ENCODE results near the gene DMRTA2.

The DMRTA2 gene

GRCh38 chr1:50458507-50458906 lies 35.3 kb upstream of the DMRTA2 start:
- Histone ChIP-seq H2AFZ (ENCODE audit: low read length) (no peak overlapping the region), H3K27ac (ENCODE audit: low read depth, low read length, poor library complexity, severe bottlenecking) (no peak overlapping the region), H3K27me3 (ENCODE audit: insufficient read depth, low read length) (no peaks in the 10 kb centered on the region), H3K36me3 (ENCODE audit: insufficient read depth, low read length) (peaks cover 6% of the 10 kb centered on the region; the same call in 1 of the 2 replicates), H3K9me2 (ENCODE audit: low read depth, low read length) (no peaks in the 10 kb centered on the region), H3K79me2 (ENCODE audit: insufficient read depth, low read length) (no peaks in the 10 kb centered on the region), H3K4me2 (ENCODE audit: low read length) (no peak overlapping the region), H4K20me1 (ENCODE audit: insufficient read depth, low read length) (no peaks in the 10 kb centered on the region), H3K9ac (ENCODE audit: low read length) (no peak overlapping the region), H3F3A (ENCODE audit: insufficient read depth, low read length) (no peaks in the 10 kb centered on the region), H3K9me3 (ENCODE audit: low read length) (no peaks in the 10 kb centered on the region), H3K4me3 (ENCODE audit: low read depth, low read length, poor library complexity, severe bottlenecking) (no peak overlapping the region), H3K4me1 (ENCODE audit: insufficient read depth, low read length, severe bottlenecking) (no peaks in the 10 kb centered on the region)
- TF ChIP-seq EZH2 (IDR thresholded peaks at IDR 0.05; ENCODE audit: borderline replicate concordance, low read length) (no peak), CTCF (IDR thresholded peaks at IDR 0.05; ENCODE audit: low read length) (no peak)

GRCh38 chr1:50454911-50455310 lies 31.7 kb upstream of the DMRTA2 start:
- Histone ChIP-seq H3K9ac (ENCODE audit: low read length) (no peak overlapping the region), H3K9me2 (ENCODE audit: low read depth, low read length) (no peaks in the 10 kb centered on the region), H3K27ac (ENCODE audit: low read depth, low read length, poor library complexity, severe bottlenecking) (no peak overlapping the region), H3K4me3 (ENCODE audit: low read depth, low read length, poor library complexity, severe bottlenecking) (no peak overlapping the region), H2AFZ (ENCODE audit: low read length) (no peak overlapping the region), H3K79me2 (ENCODE audit: insufficient read depth, low read length) (no peaks in the 10 kb centered on the region), H4K20me1 (ENCODE audit: insufficient read depth, low read length) (no peaks in the 10 kb centered on the region), H3K4me2 (ENCODE audit: low read length) (no peak overlapping the region), H3F3A (ENCODE audit: insufficient read depth, low read length) (no peaks in the 10 kb centered on the region), H3K36me3 (ENCODE audit: insufficient read depth, low read length) (no peaks in the 10 kb centered on the region), H3K9me3 (ENCODE audit: low read length) (no peaks in the 10 kb centered on the region), H3K4me1 (ENCODE audit: insufficient read depth, low read length, severe bottlenecking) (no peaks in the 10 kb centered on the region), H3K27me3 (ENCODE audit: insufficient read depth, low read length) (no peaks in the 10 kb centered on the region)
- TF ChIP-seq EZH2 (IDR thresholded peaks at IDR 0.05; ENCODE audit: borderline replicate concordance, low read length) (no peak), CTCF (IDR thresholded peaks at IDR 0.05; ENCODE audit: low read length) (no peak)

- Histone ChIP-seq H3F3A (ENCODE audit: insufficient read depth, low read length) (no peaks in the 10 kb centered on the region), H2AFZ (ENCODE audit: low read length) (no peak overlapping the region), H3K4me1 (ENCODE audit: insufficient read depth, low read length, severe bottlenecking) (no peaks in the 10 kb centered on the region), H3K9me2 (ENCODE audit: low read depth, low read length) (no peaks in the 10 kb centered on the region), H3K4me2 (ENCODE audit: low read length) (no peak overlapping the region), H3K36me3 (ENCODE audit: insufficient read depth, low read length) (no peaks in the 10 kb centered on the region), H3K27me3 (ENCODE audit: insufficient read depth, low read length) (no peaks in the 10 kb centered on the region), H3K4me3 (ENCODE audit: low read depth, low read length, poor library complexity, severe bottlenecking) (no peak overlapping the region), H3K27ac (ENCODE audit: low read depth, low read length, poor library complexity, severe bottlenecking) (no peak overlapping the region), H3K9ac (ENCODE audit: low read length) (no peak overlapping the region), H3K79me2 (ENCODE audit: insufficient read depth, low read length) (no peaks in the 10 kb centered on the region), H4K20me1 (ENCODE audit: insufficient read depth, low read length) (no peaks in the 10 kb centered on the region), H3K9me3 (ENCODE audit: low read length) (no peaks in the 10 kb centered on the region)
- no peak for TF ChIP-seq EZH2 (IDR thresholded peaks at IDR 0.05; ENCODE audit: borderline replicate concordance, low read length)
- no peak for TF ChIP-seq CTCF (IDR thresholded peaks at IDR 0.05; ENCODE audit: low read length)
These were observed 30.0 kb upstream of the DMRTA2 start for GRCh38 chr1:50453266-50453665.
